TTC549 (cell line): Measurements from ENCODE around the gene TBC1D17.

Experiments used
- FAIRE-seq: peaks from 2 replicates; lab custom pipeline; 2012; peaks lifted over from hg19 to GRCh38; lab: Jason Lieb, UNC

TBC1D17 gene

DNA sequence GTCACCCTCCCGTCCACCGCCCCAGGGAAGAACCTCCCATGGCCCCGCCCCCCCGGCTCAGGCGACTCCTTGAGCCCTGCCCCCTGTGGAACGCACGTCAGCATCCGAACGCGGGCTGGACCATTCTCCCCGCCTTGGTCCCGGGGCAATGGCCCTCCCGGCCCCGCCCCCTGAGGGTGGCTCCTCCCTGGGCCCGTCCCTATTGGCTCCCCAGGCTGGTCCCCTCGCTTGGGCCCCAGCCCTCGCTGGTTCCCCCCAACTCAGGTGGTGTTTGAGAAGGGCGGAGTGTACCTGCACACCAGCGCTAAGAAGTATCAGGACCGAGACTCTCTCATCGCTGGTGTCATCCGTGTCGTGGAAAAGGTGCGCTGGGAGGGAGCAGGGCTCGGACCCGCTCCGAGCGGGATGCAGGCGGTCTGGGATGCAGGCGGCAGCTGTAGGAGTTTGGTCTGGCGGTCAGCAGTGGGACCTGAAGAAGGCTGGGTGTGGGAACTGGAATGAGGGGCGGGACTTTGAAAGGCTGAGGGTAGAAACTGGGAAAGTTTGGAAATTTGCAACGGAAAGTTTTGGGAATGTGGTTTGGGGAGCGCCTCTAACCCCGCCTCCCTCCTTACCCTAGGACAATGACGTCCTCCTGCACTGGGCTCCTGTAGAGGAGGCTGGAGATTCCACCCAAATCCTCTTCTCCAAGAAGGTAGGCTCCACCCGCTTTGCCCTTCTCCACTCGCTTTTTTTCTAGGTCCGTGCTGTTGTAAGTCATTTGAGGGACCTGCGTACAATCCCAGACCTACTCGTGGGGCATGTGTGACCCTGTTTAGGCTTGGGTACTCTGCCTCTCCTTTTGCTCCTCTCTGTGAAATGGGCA, 609 bp downstream of the TBC1D17 start:
- no peak for FAIRE-seq

DNA sequence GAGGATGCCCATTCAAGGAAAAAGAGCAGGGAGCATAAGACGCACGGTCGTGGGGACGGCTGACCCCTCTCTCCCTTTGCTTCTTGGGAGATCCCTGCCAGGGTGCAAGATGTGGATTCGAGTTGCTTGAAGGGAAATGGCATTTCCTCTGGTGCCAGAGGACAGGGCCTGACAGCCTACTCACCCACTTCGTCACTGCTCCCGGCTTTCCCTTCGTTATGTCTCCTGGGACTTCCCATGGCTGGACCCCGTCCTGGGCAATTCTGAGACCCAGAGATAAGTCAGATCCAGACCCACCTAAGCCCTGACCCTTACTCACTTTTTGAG, 1.2 kb downstream of the TBC1D17 start:
- FAIRE-seq: no peak

DNA sequence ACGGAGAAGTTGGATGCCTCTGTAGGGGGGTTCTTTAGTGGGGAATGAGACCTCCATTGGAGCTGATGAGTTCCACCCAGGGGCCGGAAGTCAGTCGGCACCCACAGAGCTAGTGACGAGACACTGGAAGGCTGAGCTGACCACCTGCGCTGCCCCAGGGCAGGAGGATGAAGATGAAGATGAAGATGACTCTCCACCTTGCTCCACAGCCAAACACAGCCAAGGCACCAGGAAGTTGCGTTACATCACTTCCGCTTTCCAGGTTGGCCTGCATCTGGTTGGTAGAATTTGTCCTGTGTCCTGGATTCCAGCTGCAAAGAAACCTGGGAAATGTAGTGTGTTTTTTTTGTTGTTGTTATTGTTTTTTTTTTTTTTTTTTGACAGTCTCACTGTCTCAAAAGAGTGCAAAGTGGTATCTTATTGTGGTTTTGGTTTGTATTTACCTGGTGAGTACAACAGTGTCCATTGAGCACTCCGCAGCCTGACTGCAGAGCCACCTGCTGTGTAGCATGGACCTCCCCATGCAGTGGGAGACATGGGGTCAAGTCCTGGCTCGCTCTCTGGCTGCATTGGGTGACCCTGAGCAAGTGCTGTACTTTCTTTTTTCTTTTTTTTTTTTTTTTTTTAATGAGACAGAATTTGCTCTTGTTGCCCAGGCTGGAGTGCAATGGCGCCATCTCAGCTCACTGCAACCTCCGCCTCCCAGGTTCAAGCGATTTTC, 1.9 kb downstream of the TBC1D17 start:
- no peak for FAIRE-seq

DNA sequence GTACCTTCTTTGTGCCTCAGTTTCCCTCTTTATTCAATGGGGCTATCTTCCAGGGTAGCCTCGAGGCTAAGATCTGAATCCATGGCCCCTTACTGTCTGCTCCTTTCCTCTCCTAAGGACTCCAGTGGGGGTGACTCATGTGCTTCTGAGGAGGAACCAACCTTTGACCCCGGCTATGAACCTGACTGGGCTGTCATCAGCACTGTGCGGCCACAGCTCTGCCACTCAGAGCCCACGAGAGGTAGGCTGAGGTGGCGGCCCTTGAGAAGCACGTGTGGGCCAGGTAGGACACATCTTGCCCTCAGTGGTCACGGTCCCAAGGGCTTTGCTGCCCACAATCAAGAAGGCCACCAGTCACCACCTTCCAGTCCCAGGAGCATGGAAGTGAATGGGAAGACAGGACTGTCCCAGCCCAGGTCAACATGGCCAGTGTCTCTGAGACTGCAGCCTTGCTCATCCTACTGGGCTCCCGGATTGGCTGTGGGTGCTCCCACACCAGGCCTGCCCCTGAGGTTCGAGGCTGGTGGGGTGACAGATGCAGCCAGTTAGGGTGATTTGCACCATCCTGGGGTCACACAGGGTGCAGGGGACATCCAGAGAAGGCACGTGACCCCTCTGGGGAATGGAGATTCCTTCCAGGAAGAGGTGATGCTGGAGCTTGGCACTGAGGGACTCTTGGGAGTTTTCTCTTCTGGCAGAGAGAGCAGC, 2.8 kb downstream of the TBC1D17 start:
- no peak for FAIRE-seq

DNA sequence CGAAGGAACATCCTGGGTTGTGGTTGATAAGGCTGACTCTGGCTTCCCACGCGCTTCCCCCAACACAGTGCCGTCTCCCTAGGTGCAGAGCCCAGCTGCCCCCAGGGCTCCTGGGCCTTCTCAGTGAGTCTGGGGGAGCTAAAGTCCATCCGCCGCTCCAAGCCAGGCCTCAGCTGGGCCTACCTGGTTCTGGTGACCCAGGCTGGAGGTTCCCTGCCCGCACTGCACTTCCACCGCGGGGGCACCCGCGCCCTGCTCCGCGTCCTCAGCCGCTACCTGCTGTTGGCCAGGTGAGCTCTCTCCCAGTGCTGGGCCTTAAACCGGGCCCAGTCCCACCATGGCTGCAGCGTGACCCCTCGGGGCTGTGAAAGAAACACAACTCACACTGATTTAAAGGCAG, 3.7 kb downstream of the TBC1D17 start:
- FAIRE-seq: no peak

DNA sequence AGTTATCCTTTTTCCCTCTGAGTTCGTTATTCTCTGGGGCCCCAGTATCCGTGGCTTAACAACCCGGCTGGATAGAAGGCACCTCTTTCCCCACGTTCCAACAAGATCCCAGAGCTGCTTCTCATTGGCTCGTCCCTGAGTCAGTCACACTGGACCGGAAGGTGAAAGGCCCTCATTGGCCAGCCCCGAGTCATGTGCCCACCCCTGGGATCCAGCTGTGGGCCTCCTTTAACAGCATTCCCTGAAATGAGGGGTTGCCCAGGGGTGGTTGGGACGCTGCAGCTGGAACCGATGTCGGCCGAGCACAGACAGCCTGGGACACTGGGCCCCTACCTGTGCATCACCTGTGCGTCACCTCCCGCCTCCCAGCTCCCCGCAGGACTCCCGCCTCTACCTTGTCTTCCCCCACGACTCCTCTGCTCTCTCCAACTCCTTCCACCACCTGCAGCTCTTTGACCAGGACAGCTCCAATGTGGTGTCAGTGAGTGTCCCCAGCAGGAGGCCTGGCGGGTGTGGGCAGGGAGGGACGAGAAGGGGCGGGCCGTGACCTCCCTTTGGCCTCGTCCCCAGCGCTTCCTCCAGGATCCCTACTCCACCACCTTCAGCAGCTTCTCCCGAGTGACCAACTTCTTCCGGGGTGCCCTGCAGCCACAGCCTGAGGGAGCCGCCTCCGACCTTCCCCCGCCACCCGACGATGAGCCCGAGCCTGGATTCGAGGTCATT, 4.3 kb downstream of the TBC1D17 start:
- FAIRE-seq: no peak

DNA sequence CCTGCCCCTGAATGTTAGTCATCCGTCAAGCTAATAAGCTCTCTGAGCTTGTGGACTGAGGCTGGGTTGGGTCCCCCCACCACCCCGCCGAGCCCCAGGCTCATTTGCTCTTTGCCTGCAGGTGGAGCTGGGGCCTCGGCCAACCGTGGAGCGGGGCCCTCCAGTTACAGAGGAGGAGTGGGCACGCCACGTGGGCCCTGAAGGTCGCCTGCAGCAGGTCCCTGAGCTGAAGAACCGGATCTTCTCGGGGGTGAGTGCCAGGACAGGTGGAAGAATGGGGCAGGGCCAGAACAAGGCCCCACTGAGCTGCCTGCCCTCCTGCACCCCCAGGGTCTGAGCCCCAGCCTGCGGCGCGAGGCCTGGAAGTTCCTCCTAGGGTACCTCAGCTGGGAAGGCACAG, 5.1 kb downstream of the TBC1D17 start:
- no peak for FAIRE-seq

DNA sequence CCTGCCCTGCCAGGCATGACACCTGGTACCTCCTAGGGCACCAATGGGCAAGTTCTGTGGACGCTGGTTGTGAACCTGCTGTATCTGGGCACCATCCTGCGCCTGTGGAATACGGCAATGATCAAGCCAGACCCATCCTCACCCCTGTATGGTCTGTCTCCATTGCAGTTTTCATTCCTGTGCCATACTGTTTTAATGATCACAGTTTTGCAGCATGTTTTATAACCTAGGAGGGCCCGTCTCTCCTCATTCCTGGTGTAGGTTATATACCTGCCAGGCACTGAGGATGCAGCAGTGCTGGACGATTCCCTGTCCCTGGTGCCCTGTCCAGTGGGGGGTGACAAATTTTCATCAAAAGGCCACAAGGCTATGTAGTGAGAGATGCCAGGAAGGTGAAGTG, 5.6 kb downstream of the TBC1D17 start:
- FAIRE-seq: no peak

DNA sequence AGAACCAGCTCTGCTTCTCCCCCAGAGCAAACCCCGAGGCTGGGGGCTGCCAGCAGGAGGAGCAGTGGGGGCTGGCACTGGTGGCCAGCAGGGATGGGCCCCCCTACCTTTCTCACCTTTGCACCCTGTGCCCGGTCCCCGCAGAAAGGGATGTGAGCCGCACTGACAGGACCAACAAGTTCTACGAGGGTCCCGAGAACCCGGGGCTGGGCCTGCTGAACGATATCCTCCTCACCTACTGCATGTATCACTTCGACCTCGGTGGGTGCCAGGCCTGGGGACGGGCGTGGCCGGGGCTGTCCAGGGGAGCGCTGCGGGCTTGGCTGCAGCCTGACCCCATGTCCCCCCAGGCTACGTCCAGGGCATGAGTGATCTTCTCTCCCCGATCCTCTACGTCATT, 6.6 kb downstream of the TBC1D17 start:
- no peak for FAIRE-seq

DNA sequence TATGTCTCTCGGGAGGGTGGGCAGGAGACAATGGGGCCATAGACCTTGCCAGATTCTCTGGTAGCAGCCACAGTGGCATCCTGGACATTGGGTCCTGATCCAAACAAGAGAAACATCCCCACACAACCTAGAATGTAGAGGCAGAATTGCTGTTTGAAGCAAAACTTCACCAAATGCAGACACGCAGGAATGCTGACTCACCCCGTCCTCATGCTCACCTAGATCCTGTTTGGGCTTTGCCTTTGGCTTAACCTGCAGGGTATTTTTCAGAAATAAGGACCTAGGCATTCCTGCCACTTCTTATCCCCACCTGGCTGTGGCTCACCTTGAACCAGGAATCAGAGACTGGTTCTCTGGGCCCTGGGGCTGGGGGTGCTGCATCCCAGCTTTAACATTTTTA, 7.3 kb downstream of the TBC1D17 start:
- FAIRE-seq: no peak

DNA sequence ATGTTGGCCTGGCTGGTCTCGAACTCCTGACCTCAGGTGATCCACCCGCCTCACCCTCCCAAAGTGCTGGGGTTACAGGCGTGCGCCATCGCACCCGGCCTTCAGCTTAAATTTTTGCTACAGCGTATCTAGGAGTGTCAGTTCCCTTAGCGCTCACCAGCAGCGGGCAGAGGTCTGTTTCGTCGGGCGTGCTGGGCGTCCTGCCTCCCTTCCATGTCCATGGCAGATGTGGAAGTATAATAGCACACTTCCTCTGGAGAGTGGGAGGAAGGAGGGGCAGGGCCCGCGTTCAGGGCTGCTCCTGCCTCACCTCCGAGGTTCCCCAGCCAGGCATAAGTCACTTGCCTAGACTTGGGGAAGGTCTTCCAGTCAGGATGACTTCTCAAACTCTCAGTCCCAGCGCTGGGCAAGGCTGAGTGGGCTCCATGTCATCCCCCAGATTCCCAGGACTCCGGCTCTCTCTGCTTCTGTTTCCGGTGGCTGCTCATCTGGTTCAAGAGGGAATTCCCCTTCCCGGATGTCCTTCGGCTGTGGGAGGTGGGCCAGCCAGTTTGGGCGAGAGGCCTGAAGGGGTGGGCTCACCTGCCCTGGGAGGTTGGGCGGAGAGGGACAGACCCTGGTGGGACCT, 9.6 kb downstream of the TBC1D17 start:
- no peak for FAIRE-seq

DNA sequence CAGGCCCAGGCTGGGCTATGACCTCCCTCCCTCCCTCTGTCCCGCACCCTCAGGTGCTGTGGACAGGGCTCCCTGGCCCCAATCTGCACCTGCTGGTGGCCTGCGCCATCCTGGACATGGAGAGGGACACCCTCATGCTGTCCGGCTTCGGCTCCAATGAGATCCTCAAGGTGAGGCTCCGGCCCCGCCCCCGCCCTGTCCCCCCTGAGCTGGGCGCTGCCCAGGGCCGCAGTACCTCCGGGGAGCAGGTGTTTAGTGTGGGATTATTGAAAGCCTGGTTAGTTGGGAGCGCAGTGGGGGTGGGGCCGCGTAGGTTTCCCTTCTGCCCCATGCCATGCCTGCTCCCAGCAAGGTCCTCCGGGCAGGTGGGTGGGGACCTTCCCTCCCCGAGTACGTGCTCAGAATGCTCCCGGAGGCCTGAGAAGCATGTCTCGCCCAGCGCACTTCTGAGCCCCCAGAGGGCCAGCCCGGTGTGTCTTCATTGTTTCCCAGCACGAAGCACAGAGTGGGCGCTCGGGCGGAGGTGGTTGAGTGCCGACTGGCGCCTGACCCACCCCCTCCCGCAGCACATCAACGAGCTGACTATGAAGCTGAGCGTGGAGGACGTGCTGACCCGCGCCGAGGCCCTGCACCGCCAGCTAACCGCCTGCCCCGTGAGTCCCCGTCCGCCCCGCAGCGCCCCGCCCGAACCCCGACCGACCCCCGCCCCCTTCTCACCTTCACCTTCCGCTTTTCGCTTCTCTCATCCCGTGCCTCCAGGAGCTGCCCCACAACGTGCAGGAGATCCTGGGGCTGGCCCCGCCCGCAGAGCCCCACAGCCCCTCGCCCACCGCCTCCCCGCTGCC, 10.4 kb downstream of the TBC1D17 start:
- FAIRE-seq: no peak

DNA sequence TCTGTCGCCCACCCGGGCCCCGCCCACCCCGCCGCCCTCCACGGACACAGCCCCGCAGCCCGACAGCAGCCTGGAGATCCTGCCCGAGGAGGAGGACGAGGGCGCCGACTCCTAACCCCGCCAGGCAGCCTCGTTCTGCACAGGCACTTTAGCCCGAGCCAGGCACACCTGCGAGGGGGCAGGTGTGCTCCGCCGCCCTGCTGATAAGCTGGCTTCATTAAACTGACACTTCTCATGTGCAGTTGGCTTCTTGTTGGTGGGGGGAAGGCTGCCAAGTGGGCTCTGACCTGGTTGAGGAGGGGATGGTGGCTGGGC, 11.0 kb downstream of the TBC1D17 start:
- FAIRE-seq: no peak

DNA sequence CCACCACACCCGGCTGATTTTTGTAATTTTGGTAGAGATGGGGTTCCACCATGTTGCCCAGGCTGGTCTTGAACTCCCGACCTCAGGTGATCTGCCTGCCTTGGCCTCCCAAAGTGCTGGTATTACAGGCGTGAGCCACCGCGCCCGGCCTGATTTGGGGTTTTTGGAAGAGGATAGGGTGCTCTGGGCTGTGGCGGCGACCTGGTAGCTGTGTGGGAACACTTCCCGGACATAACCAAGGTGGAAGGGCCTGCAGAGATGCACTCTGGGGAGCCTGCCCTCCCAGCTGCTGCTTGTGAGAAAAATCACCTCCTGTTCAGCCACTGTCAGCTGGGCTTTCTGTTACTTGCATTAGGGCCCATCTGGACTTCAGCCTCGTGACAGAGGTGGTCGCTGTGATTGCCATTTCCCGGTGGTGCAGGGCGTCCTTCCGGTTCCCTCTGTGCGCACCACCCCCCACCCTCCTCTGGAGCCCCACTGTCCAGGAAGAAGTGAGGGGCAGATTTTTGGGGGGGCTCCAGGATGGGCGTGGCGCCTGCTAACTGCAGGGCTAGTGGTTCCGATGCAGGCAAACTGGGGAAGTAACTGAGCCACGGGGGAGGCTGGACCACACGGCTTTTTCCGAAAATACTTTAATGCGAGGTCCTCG, 11.7 kb downstream of the TBC1D17 start:
- no peak for FAIRE-seq

DNA sequence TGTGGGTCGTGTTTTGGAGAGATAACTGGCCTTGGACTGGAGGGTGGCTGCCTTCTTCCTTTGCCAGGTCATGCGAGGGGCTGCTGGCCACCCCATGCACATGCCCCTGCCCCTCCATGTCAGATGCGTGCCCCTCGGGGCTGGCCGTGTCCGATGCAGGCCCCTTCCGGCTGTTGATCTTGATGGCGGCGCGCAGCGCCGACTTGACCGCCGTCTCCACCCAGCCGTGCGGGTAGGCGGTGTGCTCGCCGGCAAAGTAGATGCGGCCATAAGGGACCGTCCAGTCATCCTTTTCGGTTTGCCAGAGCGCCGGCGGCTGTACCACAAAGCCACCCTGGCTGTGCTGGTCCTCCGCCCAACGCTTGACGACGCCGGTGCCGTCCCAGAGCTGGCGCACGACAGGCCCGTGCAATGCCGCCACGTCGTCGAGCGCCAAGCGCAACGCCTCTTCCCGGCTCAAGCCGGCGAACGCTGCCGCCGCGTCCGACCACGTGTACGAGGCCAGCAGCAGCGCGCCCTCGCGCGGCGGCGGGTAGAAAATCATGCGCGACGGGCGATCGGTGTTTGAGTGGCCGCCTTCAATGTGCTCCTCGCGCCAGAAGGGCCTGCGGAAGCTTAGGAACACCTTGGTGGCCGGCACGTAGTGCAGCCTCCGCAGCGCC, 12.3 kb downstream of the TBC1D17 start:
- FAIRE-seq: no peak

DNA sequence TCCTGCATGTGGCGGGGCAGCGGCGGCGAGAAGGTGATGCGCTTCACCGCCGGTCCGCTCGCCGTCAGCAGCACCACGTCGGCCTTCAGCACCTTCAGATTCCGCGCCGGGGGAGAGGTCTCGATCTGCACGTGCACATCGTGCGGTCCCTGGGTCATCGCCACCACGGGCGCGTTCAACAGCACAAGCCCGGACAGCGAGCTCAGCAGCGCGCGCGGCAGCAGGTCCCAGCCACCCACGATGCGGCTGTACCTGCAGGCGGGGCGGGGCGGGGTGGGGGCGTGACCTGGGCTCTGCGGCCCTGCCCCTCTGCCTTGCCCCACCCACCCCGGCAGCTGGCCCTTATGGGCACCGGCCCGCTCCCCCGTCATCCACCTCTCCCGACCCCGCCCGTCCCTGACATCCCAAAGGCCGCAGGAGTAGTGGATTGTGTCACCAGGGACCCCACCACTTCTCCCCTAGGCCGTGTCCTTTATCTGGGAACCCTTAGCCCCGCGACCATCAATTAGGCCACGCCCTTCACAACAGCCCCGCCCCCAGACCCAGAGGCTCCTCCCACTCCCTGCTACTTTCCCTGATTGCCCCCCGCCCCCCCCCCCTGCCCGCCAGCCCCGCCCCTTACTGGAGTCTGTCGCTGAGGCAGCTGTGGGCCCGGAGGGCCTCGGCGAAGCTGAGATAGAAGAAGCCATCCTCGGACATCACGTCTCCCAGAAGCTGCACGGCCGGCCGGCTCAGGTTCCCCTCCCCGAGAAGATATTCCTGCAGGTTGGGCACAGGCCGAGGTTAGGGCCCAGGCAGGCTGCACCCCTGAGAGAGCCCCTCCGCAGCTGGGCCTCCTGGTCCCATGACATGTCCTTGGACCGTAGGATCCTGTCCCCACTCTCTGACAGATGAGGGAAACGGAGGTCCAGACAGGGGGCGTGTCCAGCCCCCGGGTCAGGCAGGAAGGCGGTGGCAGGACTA, 13.1 kb downstream of the TBC1D17 start:
- FAIRE-seq: no peak

DNA sequence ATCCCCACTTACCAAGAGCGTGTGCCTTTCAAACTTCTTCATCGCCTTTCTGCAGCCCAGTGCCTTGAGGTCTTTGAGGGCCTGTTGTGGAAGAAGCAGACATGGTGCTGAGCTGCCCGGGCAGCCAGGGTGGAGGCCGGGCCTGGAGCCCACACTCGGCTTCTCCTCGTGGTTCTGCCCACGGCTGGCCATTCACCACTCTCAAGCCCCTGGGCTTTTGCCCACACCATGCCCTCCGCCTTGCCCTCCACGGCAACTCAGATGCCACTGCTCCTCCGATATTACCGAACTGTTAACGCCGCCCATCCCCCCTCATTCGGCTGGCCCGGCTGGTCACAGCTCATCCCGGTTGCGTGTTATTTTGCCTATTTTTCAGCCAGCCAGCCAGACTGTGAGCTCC, 13.9 kb downstream of the TBC1D17 start:
- no peak for FAIRE-seq

DNA sequence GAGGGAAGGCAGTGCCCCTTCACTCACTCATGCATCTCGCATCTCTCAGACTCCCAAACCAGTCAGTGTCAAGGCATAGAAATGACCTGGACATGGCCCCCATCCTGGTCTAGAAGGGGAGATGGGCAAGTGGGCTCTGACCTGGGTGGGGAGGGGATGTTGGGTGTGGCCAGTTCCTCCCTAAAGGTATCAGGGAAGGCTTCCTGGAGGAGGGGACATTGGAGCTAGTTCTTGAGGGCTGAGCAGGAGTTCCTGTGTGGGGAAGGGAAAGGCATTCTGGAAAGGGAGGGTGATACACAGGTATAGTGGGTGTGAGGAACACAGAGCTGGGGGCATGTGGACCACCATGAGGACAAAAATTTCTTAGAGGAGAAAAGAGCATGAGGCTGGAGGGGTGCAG, 15.2 kb downstream of the TBC1D17 start:
- FAIRE-seq: no peak

DNA sequence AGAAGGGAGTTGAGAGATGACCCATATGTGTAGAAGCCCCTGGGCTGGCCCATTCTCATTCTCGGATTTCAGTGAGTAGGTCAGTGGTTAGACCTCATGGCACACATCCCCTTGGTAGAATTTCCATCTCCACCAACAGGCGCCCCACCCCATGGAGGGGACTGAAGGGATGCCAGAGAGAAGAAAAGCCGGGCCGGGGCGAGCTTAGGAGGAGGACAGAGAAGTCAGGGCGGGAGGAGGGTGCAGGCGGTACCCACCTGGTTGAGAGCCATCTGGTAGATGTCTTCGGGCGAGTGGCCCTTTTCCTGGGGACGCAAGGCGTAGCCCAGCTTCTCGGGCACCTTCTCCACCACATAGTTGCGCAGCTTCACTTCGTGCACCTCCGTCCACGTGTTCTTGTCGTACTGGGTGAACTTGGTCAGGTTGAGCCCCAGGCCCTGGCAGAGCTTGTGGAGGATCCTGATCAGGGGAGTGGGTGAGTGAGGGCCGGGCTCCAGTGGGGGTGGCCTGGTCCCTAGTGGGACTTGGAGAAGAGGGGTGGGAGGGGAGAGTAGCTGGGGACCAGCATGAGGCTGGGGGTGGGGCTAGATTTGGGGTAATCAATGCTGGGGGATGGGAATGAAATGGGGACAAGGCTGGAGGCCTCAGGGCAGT, 16.6 kb downstream of the TBC1D17 start:
- FAIRE-seq: no peak
